H9 (cell line): Measurements from ENCODE around the gene UGT2B15. TPM values are rescaled to one million over a fixed set of nuclear protein-coding genes. Genes with fewer than 3 reads are reported as not detected.

Experiments used
- DNase-seq: peaks from one replicate; pipeline ENCODE4 v3.0.0-alpha.2; 2017
- H2AFZ ChIP-seq: one replicate; pipeline ENCODE4 v1.6.1; 2013; ENCODE audit warnings: mild to moderate bottlenecking, low read length, control low read depth, moderate library complexity
- H2AK5ac ChIP-seq: 2 replicates; pipeline ENCODE4 v1.6.1; 2013; ENCODE audit warnings: low read length, control low read depth, mixed read lengths; ENCODE audit not compliant: insufficient read length
- H2BK120ac ChIP-seq: one replicate; pipeline ENCODE4 v1.6.1; 2013; ENCODE audit warnings: low read depth, mild to moderate bottlenecking, low read length, control low read depth, inconsistent platforms; ENCODE audit not compliant: poor library complexity, severe bottlenecking
- H2BK12ac ChIP-seq: 2 replicates; pipeline ENCODE4 v1.6.1; 2013; ENCODE audit warnings: low read length, control low read depth, mixed read lengths, low read depth; ENCODE audit not compliant: insufficient read length
- H2BK15ac ChIP-seq: 2 replicates; pipeline ENCODE4 v1.6.1; 2013; ENCODE audit warnings: low read depth, low read length, control low read depth
- H2BK20ac ChIP-seq: one replicate; pipeline ENCODE4 v1.6.1; 2013; ENCODE audit warnings: low read depth, mild to moderate bottlenecking, low read length, control low read depth, inconsistent platforms; ENCODE audit not compliant: poor library complexity, severe bottlenecking
- H2BK5ac ChIP-seq: 2 replicates; pipeline ENCODE4 v1.6.1; 2013; ENCODE audit warnings: low read length, control low read depth, mixed read lengths; ENCODE audit not compliant: insufficient read length
- H3K14ac ChIP-seq: 2 replicates; pipeline ENCODE4 v1.6.1; 2013; ENCODE audit warnings: low read length, control low read depth; ENCODE audit not compliant: insufficient read depth
- H3K18ac ChIP-seq: 2 replicates; pipeline ENCODE4 v1.6.1; 2013; ENCODE audit warnings: low read depth, mild to moderate bottlenecking, mixed read lengths, low read length, control low read depth; ENCODE audit not compliant: insufficient read length
- H3K23ac ChIP-seq: 2 replicates; pipeline ENCODE4 v1.6.1; 2013; ENCODE audit warnings: low read length, control low read depth, mixed read lengths, low read depth; ENCODE audit not compliant: insufficient read length
- H3K23me2 ChIP-seq: 2 replicates; pipeline ENCODE4 v1.6.1; 2013; ENCODE audit warnings: low read depth, mild to moderate bottlenecking, mixed read lengths, low read length, control low read depth; ENCODE audit not compliant: insufficient read length, poor library complexity, severe bottlenecking
- H3K27ac ChIP-seq: 2 replicates; pipeline ENCODE4 v1.5.1; 2013; ENCODE audit warnings: low read length, control low read depth, mixed read lengths, low read depth; ENCODE audit not compliant: insufficient read length
- H3K27me3 ChIP-seq: 2 replicates; pipeline ENCODE4 v1.6.1; 2013; ENCODE audit warnings: low read length, control low read depth, inconsistent platforms; ENCODE audit not compliant: insufficient read depth
- H3K4ac ChIP-seq: 2 replicates; pipeline ENCODE4 v1.6.1; 2013; ENCODE audit warnings: low read depth, mild to moderate bottlenecking, control low read depth, inconsistent platforms, low read length, moderate library complexity
- H3K4me1 ChIP-seq: 2 replicates; pipeline ENCODE4 v1.6.1; 2013; ENCODE audit warnings: low read length, control low read depth, inconsistent platforms; ENCODE audit not compliant: insufficient read depth
- H3K4me2 ChIP-seq: 2 replicates; pipeline ENCODE4 v1.6.1; 2013; ENCODE audit warnings: low read length, control low read depth, mixed read lengths; ENCODE audit not compliant: insufficient read length, insufficient read depth
- H3K56ac ChIP-seq: 2 replicates; pipeline ENCODE4 v1.6.1; 2013; ENCODE audit warnings: low read depth, mild to moderate bottlenecking, mixed read lengths, low read length, control low read depth; ENCODE audit not compliant: insufficient read length
- H3K79me1 ChIP-seq: 2 replicates; pipeline ENCODE4 v1.6.1; 2013; ENCODE audit warnings: low read depth, mild to moderate bottlenecking, moderate library complexity, low read length, control low read depth, inconsistent platforms; ENCODE audit not compliant: insufficient read depth, poor library complexity, severe bottlenecking
- H3K79me2 ChIP-seq: 2 replicates; pipeline ENCODE4 v1.6.1; 2013; ENCODE audit warnings: low read length, control low read depth, inconsistent platforms; ENCODE audit not compliant: insufficient read depth
- H3K9ac ChIP-seq: 2 replicates; pipeline ENCODE4 v1.6.1; 2013; ENCODE audit warnings: low read length, control low read depth, mixed read lengths; ENCODE audit not compliant: insufficient read length; ENCODE audit errors: extremely low read depth
- H3K9me3 ChIP-seq: one replicate; pipeline ENCODE4 v1.6.1; 2013; ENCODE audit warnings: low read depth, low read length, inconsistent platforms; ENCODE audit not compliant: control insufficient read depth
- H3T11ph ChIP-seq: one replicate; pipeline ENCODE4 v1.6.1; 2013; ENCODE audit warnings: mild to moderate bottlenecking, low read length, control low read depth, inconsistent platforms
- H4K20me1 ChIP-seq: one replicate; pipeline ENCODE4 v1.6.1; 2013; ENCODE audit not compliant: control insufficient read depth, insufficient read length, insufficient read depth
- H4K5ac ChIP-seq: 2 replicates; pipeline ENCODE4 v1.6.1; 2013; ENCODE audit warnings: low read depth, mild to moderate bottlenecking, mixed read lengths, low read length, control low read depth; ENCODE audit not compliant: insufficient read length
- H4K8ac ChIP-seq: replicated peaks from 2 replicates; pipeline ENCODE4 v1.6.1; 2013; ENCODE audit warnings: low read length, control low read depth, mixed read lengths, low read depth; ENCODE audit not compliant: insufficient read length
- H4K91ac ChIP-seq: 2 replicates; pipeline ENCODE4 v1.6.1; 2013; ENCODE audit warnings: low read depth, mild to moderate bottlenecking, moderate library complexity, mixed read lengths, low read length, control low read depth; ENCODE audit not compliant: insufficient read length
- H3K27ac Mint-ChIP-seq, 3 experiments: 2 replicates in 2 of 3; 3 replicates in 1 of 3; pipeline ENCODE4 v1.8.0; 2020 to 2021; ENCODE audit warnings: mixed read lengths in 3 of 3, mild to moderate bottlenecking in 1 of 3, moderate library complexity in 1 of 3
- H3K27me3 Mint-ChIP-seq: 2 replicates; pipeline ENCODE4 v1.8.0; 2021; ENCODE audit warnings: low read depth, mild to moderate bottlenecking, moderate library complexity, mixed read lengths
- H3K36me3 Mint-ChIP-seq, 3 experiments: 2 replicates in 2 of 3; 3 replicates in 1 of 3; pipeline ENCODE4 v1.8.0; 2020 to 2021; ENCODE audit warnings: low read depth in 3 of 3, mixed read lengths in 3 of 3; ENCODE audit not compliant: insufficient read depth in 1 of 3
- H3K4me1 Mint-ChIP-seq, 2 experiments: 2 replicates each; pipeline ENCODE4 v1.8.0; 2020; ENCODE audit warnings: mixed read lengths in 2 of 2
- H3K4me3 Mint-ChIP-seq, 2 experiments: 2 replicates in 1 of 2; 3 replicates in 1 of 2; pipeline ENCODE4 v1.8.0; 2020 to 2021; ENCODE audit warnings: mild to moderate bottlenecking in 2 of 2, mixed read lengths in 2 of 2, moderate library complexity in 1 of 2
- H3K9me3 Mint-ChIP-seq, 2 experiments: 2 replicates in 1 of 2; 3 replicates in 1 of 2; pipeline ENCODE4 v1.8.0; 2020; ENCODE audit warnings: mild to moderate bottlenecking in 2 of 2, mixed read lengths in 2 of 2, moderate library complexity in 1 of 2
- CTCF ChIP-seq: fragments of 200-600 bp; sonication (generic); conservative IDR thresholded peaks from 3 replicates; pipeline ENCODE4 v1.8.0; 2021; ENCODE audit warnings: antibody characterized with exemption, mild to moderate bottlenecking
- WGBS: extraction: QIAGEN DNeasy Blood & Tissue Kit; methylation state at CpG from one replicate; pipeline ENCODE4 v1.1.7; 2013; ENCODE audit warnings: missing lambda C conversion rate, low lambda C conversion rate, mixed read lengths; ENCODE audit not compliant: insufficient read length; ENCODE audit errors: extremely low coverage; 5-methylcytosine and 5-hydroxymethylcytosine counted together
- total RNA-seq: library from RNA; stranded (reverse); gene quantifications from 2 replicates; pipeline ENCODE4 v1.2.1, GENCODE V29; 2021

Gene UGT2B15
- total RNA-seq, 1 experiment from 2014 or later = not detected

- H2BK20ac ChIP-seq = no peak overlapping the region
- WGBS = no CpG with 5 or more reads among the region's 3 CpGs
- no peaks in the 10 kb centered on the region for H3K4me1 Mint-ChIP-seq
- no peak overlapping the region for H3T11ph ChIP-seq
- no peak overlapping the region for H2BK12ac ChIP-seq
- no peak overlapping the region for H2BK5ac ChIP-seq
- H4K91ac ChIP-seq = no peak overlapping the region
- H3K27me3 ChIP-seq = no peaks in the 10 kb centered on the region
- no peak overlapping the region for H3K27ac ChIP-seq
- no peaks in the 10 kb centered on the region for H3K79me2 ChIP-seq
- no peak overlapping the region for H2BK120ac ChIP-seq
- H3K9ac ChIP-seq = no peak overlapping the region
- no peak for TF ChIP-seq CTCF
- H3K18ac ChIP-seq = no peak overlapping the region
- no peaks in the 10 kb centered on the region; a peak in 2 of 5 replicates for H3K9me3 Mint-ChIP-seq
- H2AFZ ChIP-seq = no peak overlapping the region
- peaks cover 0 to under 1% (median 0%) of the 10 kb centered on the region in 3 experiments; a peak in 1 of 7 replicates for H3K36me3 Mint-ChIP-seq
- no peaks in the 10 kb centered on the region for H3K23me2 ChIP-seq
- no peak overlapping the region for H3K23ac ChIP-seq
- H3K4me2 ChIP-seq = no peak overlapping the region
- no peak overlapping the region for H3K4ac ChIP-seq
- H3K9me3 ChIP-seq = no peaks in the 10 kb centered on the region
- H3K14ac ChIP-seq = no peak overlapping the region
- no peak overlapping the region for H3K56ac ChIP-seq
- no peak overlapping the region for H3K4me3 Mint-ChIP-seq
- H3K27ac Mint-ChIP-seq = no peak overlapping the region
- H2BK15ac ChIP-seq = no peak overlapping the region
- no peaks in the 10 kb centered on the region for H3K79me1 ChIP-seq
- no peak overlapping the region for H2AK5ac ChIP-seq
- H3K4me1 ChIP-seq = no peaks in the 10 kb centered on the region
- no peak overlapping the region for H4K8ac ChIP-seq
- H4K20me1 ChIP-seq = no peaks in the 10 kb centered on the region
- DNase-seq = no peak
- H4K5ac ChIP-seq = no peak overlapping the region
- H3K27me3 Mint-ChIP-seq = no peaks in the 10 kb centered on the region
Measured at GRCh38 chr4:68599150-68599549, 71.3 kb downstream of the UGT2B15 start.
